ENCODE results near the gene JMJD8.

- TF ChIP-seq CTCF (optimal IDR thresholded peaks at IDR 0.05 in 1 of 3, IDR thresholded peaks at IDR 0.05 in 1 of 3, conservative IDR thresholded peaks at IDR 0.05 in 1 of 3; ENCODE audit: extremely low read depth in 1 of 3, insufficient read depth in 2 of 3, low read length in 3 of 3) (no peak), EZH2 (IDR thresholded peaks at IDR 0.05; ENCODE audit: low read length) (no peak)
Measured at GRCh38 chr16:654034-654433, 30.1 kb downstream of the JMJD8 start.

Measured in keratinocyte (primary cell).